Cardiac muscle cell (in vitro differentiated cells and primary cell): ENCODE measurements around the gene RPS15. TPM values are rescaled to one million over a fixed set of nuclear protein-coding genes. Genes with fewer than 3 reads are reported as not detected.

ENCODE experiments used
- DNase-seq, 2 donors: peaks; one replicate each; pipeline versions ENCODE4 v3.0.0 to v3.0.0-alpha.2; 2010 to 2017; ENCODE audit warnings: low read depth in 1 of 2, low spot score in 1 of 2
- H3K27ac ChIP-seq: fragments of 200-600 bp; sonication (generic); 2 replicates; pipeline ENCODE4 v1.5.1; 2016
- H3K27me3 ChIP-seq: fragments of 200-600 bp; sonication (generic); 2 replicates; pipeline ENCODE4 v1.6.0; 2016; ENCODE audit warnings: control low read depth
- H3K36me3 ChIP-seq: fragments of 200-600 bp; sonication (generic); 2 replicates; pipeline ENCODE4 v1.5.1; 2016; ENCODE audit warnings: control low read depth
- H3K4me1 ChIP-seq: fragments of 200-600 bp; sonication (generic); 2 replicates; pipeline ENCODE4 v1.8.1; 2017; ENCODE audit warnings: low read depth, mild to moderate bottlenecking, mixed run types
- H3K4me3 ChIP-seq: fragments of 200-600 bp; sonication (generic); 2 replicates; pipeline ENCODE4 v1.5.1; 2016; ENCODE audit warnings: mild to moderate bottlenecking
- H3K9me3 ChIP-seq: fragments of 200-600 bp; sonication (generic); 2 replicates; pipeline ENCODE4 v1.5.1; 2017; ENCODE audit warnings: low read depth, mild to moderate bottlenecking, control low read depth
- CTCF ChIP-seq: IDR thresholded peaks from 2 replicates; pipeline ENCODE4 v1.5.1; 2012; ENCODE audit warnings: low read depth, mild to moderate bottlenecking, low read length
- polyA plus RNA-seq: library from polyadenylated mRNA; unstranded; fragments of >200 nt; fragmentation: Nextera tagmentation; extraction: Ambion mirVana; gene quantifications from 2 replicates; pipeline ENCODE4 v1.2.1, GENCODE V29; 2016
- total RNA-seq: library from RNA; depleted of rRNA; stranded (reverse); fragments of >200 nt; gene quantifications from 2 replicates; pipeline ENCODE4 v1.2.3, GENCODE V29; 2016

RPS15 gene
- total and polyA plus RNA-seq, 2 experiments from 2014 or later, result 1,129 to 6,817 TPM

DNA sequence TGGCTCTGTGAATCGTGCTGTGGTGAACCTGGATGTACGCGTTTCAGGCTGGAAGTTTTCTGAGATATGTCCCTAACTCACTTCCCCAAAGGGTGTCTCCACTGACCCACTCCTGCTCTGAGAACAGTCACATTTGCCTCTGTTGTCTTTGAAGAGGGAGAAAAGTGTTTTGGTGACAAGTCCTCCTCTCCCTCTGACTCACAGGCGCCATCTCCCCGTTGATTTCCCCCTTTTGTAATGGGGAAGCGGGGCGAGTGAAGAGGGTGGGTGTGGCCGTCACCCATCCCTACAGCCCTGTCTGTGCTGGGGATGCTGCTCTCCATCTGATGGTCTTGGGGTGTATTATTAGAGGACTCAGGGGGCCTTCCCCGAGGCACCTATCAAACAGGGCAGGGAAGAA lies 21.3 kb downstream of the RPS15 start:
- no peak for TF ChIP-seq CTCF
- Histone ChIP-seq H3K4me3 (no peak overlapping the region), H3K9me3 (no peaks in the 10 kb centered on the region), H3K27ac (no peak overlapping the region), H3K4me1 (no peaks in the 10 kb centered on the region), H3K27me3 (peaks cover 61% of the 10 kb centered on the region), H3K36me3 (no peaks in the 10 kb centered on the region)
- DNase-seq, result no peak

GRCh38 chr19:1460033-1460995 lies 22.1 kb downstream of the RPS15 start:
- H3K4me1 ChIP-seq, result no peaks in the 10 kb centered on the region
- no peak for DNase-seq
- no peaks in the 10 kb centered on the region for H3K9me3 ChIP-seq
- H3K4me3 ChIP-seq, result no peak overlapping the region
- TF ChIP-seq CTCF, result no peak
- H3K36me3 ChIP-seq, result no peaks in the 10 kb centered on the region
- peaks cover 61% of the 10 kb centered on the region for H3K27me3 ChIP-seq
- H3K27ac ChIP-seq, result no peak overlapping the region

DNA sequence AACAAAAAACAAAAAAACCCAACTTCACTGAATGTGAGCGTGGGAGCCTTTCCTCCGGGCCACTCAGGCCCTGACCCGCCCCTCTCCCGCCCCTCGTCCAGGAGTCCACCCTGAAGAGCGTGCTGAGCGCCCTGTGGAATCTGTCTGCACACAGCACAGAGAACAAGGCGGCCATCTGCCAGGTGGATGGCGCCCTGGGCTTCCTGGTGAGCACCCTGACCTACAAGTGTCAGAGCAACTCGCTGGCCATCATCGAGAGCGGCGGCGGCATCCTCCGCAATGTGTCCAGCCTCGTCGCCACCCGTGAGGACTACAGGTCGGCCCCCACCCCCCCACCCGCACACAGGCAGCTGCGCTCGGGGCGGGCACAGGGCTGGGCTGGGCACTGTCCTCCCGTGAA lies 23.7 kb downstream of the RPS15 start:
- Histone ChIP-seq H3K36me3 (no peaks in the 10 kb centered on the region), H3K4me3 (no peak overlapping the region), H3K4me1 (no peaks in the 10 kb centered on the region), H3K27ac (no peak overlapping the region), H3K27me3 (peaks cover 61% of the 10 kb centered on the region), H3K9me3 (no peaks in the 10 kb centered on the region)
- no peak for TF ChIP-seq CTCF
- DNase-seq, result no peak

- DNase-seq, result peak in 1 of 2 donors; percentile 73
- peaks cover 70% of the 10 kb centered on the region for H3K27me3 ChIP-seq
- no peak overlapping the region for H3K4me3 ChIP-seq
- H3K4me1 ChIP-seq, result peaks cover 6% of the 10 kb centered on the region
- H3K36me3 ChIP-seq, result no peaks in the 10 kb centered on the region
- H3K9me3 ChIP-seq, result no peaks in the 10 kb centered on the region
- no peak overlapping the region for H3K27ac ChIP-seq
- peak; percentile 55 for TF ChIP-seq CTCF
Observed at GRCh38 chr19:1465191-1466016, 27.2 kb downstream of the RPS15 start.

- no peak overlapping the region for H3K27ac ChIP-seq
- H3K4me3 ChIP-seq, result no peak overlapping the region
- no peaks in the 10 kb centered on the region for H3K9me3 ChIP-seq
- peaks cover 76% of the 10 kb centered on the region for H3K27me3 ChIP-seq
- no peak for TF ChIP-seq CTCF
- H3K4me1 ChIP-seq, result peaks cover 12% of the 10 kb centered on the region
- no peak for DNase-seq
- no peaks in the 10 kb centered on the region for H3K36me3 ChIP-seq
Observed at GRCh38 chr19:1466018-1466460, 27.8 kb downstream of the RPS15 start.
